Measurements from ENCODE around the gene ARRB1.
"Not testable (repeated sequence)": the region's sequence is repeated elsewhere in the genome, so short reads cannot be mapped to it uniquely, and the experiment has no call there.

Gene ARRB1

GRCh38 chr11:75291741-75292140, 59.7 kb downstream of the ARRB1 start:
- DNase-seq: no peak

- no peak for DNase-seq
Measured at GRCh38 chr11:75289919-75290318, 61.5 kb downstream of the ARRB1 start.

GRCh38 chr11:75289511-75289760, 62.0 kb downstream of the ARRB1 start:
- DNase-seq: no peak

GRCh38 chr11:75287579-75287978, 63.9 kb downstream of the ARRB1 start:
- no peak for DNase-seq

- no peak for DNase-seq
Measured at GRCh38 chr11:75286826-75287465, 64.5 kb downstream of the ARRB1 start.

GRCh38 chr11:75285776-75286360, 65.6 kb downstream of the ARRB1 start:
- DNase-seq: no peak

- DNase-seq: no peak
Measured at GRCh38 chr11:75283391-75283931, 68.0 kb downstream of the ARRB1 start.

GRCh38 chr11:75281469-75282095, 69.9 kb downstream of the ARRB1 start:
- DNase-seq: no peak

- DNase-seq: no peak
Measured at GRCh38 chr11:75280770-75281468, 70.5 kb downstream of the ARRB1 start.

GRCh38 chr11:75280227-75280701, 71.2 kb downstream of the ARRB1 start:
- DNase-seq: no peak

GRCh38 chr11:75279273-75279672, 72.2 kb downstream of the ARRB1 start:
- DNase-seq: no peak

- DNase-seq: no peak
Measured at GRCh38 chr11:75277991-75278790, 73.3 kb downstream of the ARRB1 start.

- DNase-seq: no peak
Measured at GRCh38 chr11:75277211-75277805, 74.2 kb downstream of the ARRB1 start.

GRCh38 chr11:75276686-75277085, 74.8 kb downstream of the ARRB1 start:
- no peak for DNase-seq

- no peak for DNase-seq
Measured at GRCh38 chr11:75276186-75276585, 75.3 kb downstream of the ARRB1 start.

- DNase-seq: no peak
Measured at GRCh38 chr11:75275581-75275980, 75.9 kb downstream of the ARRB1 start.

GRCh38 chr11:75274716-75275115, 76.7 kb downstream of the ARRB1 start:
- not testable (repeated sequence) for DNase-seq

GRCh38 chr11:75273411-75274391, 77.8 kb downstream of the ARRB1 start:
- DNase-seq: no peak

GRCh38 chr11:75272821-75273301, 78.6 kb downstream of the ARRB1 start:
- DNase-seq: no peak

- DNase-seq: no peak
Measured at GRCh38 chr11:75272391-75272790, 79.1 kb downstream of the ARRB1 start.

- no peak for DNase-seq
Measured at GRCh38 chr11:75271730-75272129, 79.7 kb downstream of the ARRB1 start.

All from NCI-H2081 treated with DMSO at 0.1 percent for 48 hours (cell line).